Measurements from ENCODE around the gene NIPBL.

Gene NIPBL

DNA sequence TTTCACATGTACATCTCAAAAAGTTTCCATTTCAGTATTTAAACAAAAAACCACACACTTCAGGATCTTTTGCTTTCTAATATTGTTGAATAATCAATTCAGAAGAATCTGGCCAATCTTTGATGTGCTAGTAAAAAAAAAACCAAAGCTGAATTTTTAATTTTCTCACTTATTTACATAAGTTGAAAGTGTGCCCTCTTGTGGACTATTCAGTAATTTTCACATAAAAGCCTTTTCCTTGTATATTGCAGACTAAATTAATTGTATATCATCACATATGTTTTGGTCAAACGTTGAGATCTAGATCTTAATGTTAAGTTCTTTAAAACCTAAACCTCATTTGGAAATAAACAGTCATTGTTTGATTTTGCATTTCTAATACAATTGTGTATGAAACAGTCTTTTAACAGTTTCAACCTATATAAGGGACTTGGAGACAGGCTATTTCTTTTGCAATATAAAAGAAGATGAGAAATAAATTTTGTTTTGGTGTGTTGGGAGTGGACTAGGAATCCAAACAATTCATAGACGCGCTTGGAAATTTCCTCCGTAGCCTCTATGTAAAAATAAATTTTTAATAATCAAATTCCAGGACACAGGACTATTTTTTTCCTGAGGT is 68.1 kb downstream of the NIPBL start:
- TF ChIP-seq ZNF384 (IDR thresholded peaks at IDR 0.05) (peak; percentile 71), SUZ12 (IDR thresholded peaks at IDR 0.05) (no peak), NFRKB (IDR thresholded peaks at IDR 0.05) (no peak), CTBP1 (IDR thresholded peaks at IDR 0.05; ENCODE audit: borderline replicate concordance) (no peak), BHLHE40 (IDR thresholded peaks at IDR 0.05; ENCODE audit: borderline replicate concordance) (no peak), FOXA1 (IDR thresholded peaks at IDR 0.05) (no peak), ARNT (IDR thresholded peaks at IDR 0.05) (no peak)
- ChIA-PET POLR2A (interaction anchor here (1.0 to 1.4 kb wide), 3 partner anchors 68 to 200 kb away, joined by 3 to 4 read pairs (median 3); partner anchors contain the start of gene NIPBL), CTCF (no interaction called here)
- DNase-seq (ENCODE audit: extremely low spot score), result no peak

DNA sequence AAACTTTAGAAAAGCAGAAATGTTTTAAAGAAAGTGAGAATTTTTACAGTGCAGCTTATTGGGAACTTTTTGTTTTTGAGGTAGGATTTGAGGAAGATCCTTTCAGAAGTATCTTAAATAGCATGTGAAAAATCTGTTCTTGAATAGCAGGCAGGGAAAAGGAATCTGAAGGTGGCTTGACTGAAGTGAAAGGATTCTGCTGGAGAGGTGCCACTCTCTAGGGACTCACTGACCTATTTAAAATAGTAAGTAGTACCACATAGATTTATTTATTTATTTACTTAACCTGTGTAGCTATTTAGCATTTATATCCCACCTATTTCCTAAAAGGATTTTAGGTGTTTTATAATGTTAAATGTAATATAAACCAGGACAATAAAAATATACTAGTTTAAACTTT is 69.1 kb downstream of the NIPBL start:
- POLR2A ChIA-PET, result interaction anchor here (1.0 to 1.4 kb wide), 3 partner anchors 69 to 201 kb away, joined by 3 to 4 read pairs (median 3); partner anchors contain the start of gene NIPBL
- no peak for DNase-seq (ENCODE audit: extremely low spot score)
- TF ChIP-seq ARNT (IDR thresholded peaks at IDR 0.05) (no peak), SUZ12 (IDR thresholded peaks at IDR 0.05) (no peak), ELF4 (IDR thresholded peaks at IDR 0.05) (no peak), CTBP1 (IDR thresholded peaks at IDR 0.05; ENCODE audit: borderline replicate concordance) (no peak), ZNF384 (IDR thresholded peaks at IDR 0.05) (no peak), LEF1 (IDR thresholded peaks at IDR 0.05; ENCODE audit: borderline replicate concordance) (no peak), TARDBP (IDR thresholded peaks at IDR 0.05) (no peak), NFRKB (IDR thresholded peaks at IDR 0.05) (no peak), FOXK2 (IDR thresholded peaks at IDR 0.05) (no peak), HDGF (IDR thresholded peaks at IDR 0.05; ENCODE audit: borderline replicate concordance) (no peak), L3MBTL2 (conservative IDR thresholded peaks at IDR 0.05) (no peak), FOXM1 (IDR thresholded peaks at IDR 0.05; ENCODE audit: borderline replicate concordance) (no peak), SP1 (IDR thresholded peaks at IDR 0.05) (no peak), BHLHE40 (IDR thresholded peaks at IDR 0.05; ENCODE audit: borderline replicate concordance) (no peak)
- TF ChIP-seq, protein P1, sequence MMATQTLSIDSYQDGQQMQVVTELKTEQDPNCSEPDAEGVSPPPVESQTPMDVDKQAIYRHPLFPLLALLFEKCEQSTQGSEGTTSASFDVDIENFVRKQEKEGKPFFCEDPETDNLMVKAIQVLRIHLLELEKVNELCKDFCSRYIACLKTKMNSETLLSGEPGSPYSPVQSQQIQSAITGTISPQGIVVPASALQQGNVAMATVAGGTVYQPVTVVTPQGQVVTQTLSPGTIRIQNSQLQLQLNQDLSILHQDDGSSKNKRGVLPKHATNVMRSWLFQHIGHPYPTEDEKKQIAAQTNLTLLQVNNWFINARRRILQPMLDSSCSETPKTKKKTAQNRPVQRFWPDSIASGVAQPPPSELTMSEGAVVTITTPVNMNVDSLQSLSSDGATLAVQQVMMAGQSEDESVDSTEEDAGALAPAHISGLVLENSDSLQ (IDR thresholded peaks at IDR 0.05), result no peak
- CTCF ChIA-PET, result interaction anchor here (1.0 to 1.7 kb wide), 3 partner anchors 16 to 206 kb away, joined by 4 read pairs; partner anchors contain the start of gene NIPBL

DNA sequence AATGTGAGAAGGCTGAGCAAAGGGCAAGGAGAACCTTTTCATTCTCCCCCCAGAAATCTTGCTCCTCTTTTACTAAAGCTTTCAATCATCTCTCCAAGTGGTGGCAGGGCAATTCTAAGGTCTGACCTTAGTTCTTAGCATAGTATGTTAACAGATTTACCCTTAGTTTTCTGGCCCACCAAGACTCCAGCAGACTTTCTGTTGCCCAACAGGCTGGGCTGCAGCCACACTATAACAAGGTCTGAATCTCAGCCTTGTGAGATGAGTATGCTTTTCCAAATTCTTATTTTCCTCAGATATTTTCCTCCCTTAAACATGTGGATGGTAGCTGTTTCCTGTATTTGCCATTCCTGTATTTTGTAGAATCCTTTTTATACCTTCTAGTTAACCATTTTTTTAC is 69.5 kb downstream of the NIPBL start:
- ChIA-PET CTCF (interaction anchor here (1.0 to 1.7 kb wide), 4 partner anchors 16 to 206 kb away, joined by 4 read pairs; partner anchors contain the start of gene NIPBL), POLR2A (interaction anchor here (1.4 kb wide), 1 partner anchor 69 kb away, joined by 3 read pairs; the partner anchor contains the start of gene NIPBL)
- no peak for DNase-seq (ENCODE audit: extremely low spot score)

DNA sequence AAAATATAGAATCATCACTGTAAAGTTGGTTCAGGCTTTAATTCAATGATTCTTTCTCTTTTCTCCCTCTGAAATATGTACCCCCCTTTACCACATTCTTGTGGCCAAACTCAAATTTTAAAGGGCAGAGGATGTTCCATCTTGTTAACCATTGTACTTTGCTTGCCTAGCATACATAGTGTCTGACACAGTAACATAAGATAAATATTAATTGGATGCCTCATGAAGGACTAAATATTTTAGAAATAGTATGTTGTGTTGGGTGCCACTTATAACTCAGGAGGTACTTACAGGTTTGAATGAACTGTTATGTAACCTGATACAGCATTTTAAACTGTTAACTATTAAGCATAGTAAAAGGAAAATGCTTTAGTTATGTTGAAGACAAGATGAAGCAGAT is 71.5 kb downstream of the NIPBL start:
- ChIA-PET POLR2A (no interaction called here), CTCF (no interaction called here)
- no peak for DNase-seq (ENCODE audit: extremely low spot score)
- TF ChIP-seq L3MBTL2 (conservative IDR thresholded peaks at IDR 0.05) (no peak), HDGF (IDR thresholded peaks at IDR 0.05; ENCODE audit: borderline replicate concordance) (no peak), ARNT (IDR thresholded peaks at IDR 0.05) (no peak), LEF1 (IDR thresholded peaks at IDR 0.05; ENCODE audit: borderline replicate concordance) (no peak), TARDBP (IDR thresholded peaks at IDR 0.05) (no peak), FOXM1 (IDR thresholded peaks at IDR 0.05; ENCODE audit: borderline replicate concordance) (no peak), NFRKB (IDR thresholded peaks at IDR 0.05) (no peak), ZNF384 (IDR thresholded peaks at IDR 0.05) (no peak), FOXA1 (IDR thresholded peaks at IDR 0.05) (no peak), BHLHE40 (IDR thresholded peaks at IDR 0.05; ENCODE audit: borderline replicate concordance) (no peak), FOXK2 (IDR thresholded peaks at IDR 0.05) (no peak), SUZ12 (IDR thresholded peaks at IDR 0.05) (no peak), ELF4 (IDR thresholded peaks at IDR 0.05) (no peak), SP1 (IDR thresholded peaks at IDR 0.05) (no peak), CTBP1 (IDR thresholded peaks at IDR 0.05; ENCODE audit: borderline replicate concordance) (no peak)
- TF ChIP-seq, protein P1 (IDR thresholded peaks at IDR 0.05), result no peak

More for the DNA sequence above, 69.5 kb downstream of the NIPBL start:
- TF ChIP-seq L3MBTL2 (conservative IDR thresholded peaks at IDR 0.05), result no peak
- no peak for TF ChIP-seq CTBP1 (IDR thresholded peaks at IDR 0.05; ENCODE audit: borderline replicate concordance)
- TF ChIP-seq, protein P1 (IDR thresholded peaks at IDR 0.05), result no peak
- TF ChIP-seq FOXM1 (IDR thresholded peaks at IDR 0.05; ENCODE audit: borderline replicate concordance), result no peak
- TF ChIP-seq FOXA1 (IDR thresholded peaks at IDR 0.05), result no peak
- TF ChIP-seq SUZ12 (IDR thresholded peaks at IDR 0.05), result no peak
- no peak for TF ChIP-seq BHLHE40 (IDR thresholded peaks at IDR 0.05; ENCODE audit: borderline replicate concordance)
- TF ChIP-seq FOXK2 (IDR thresholded peaks at IDR 0.05), result no peak
- TF ChIP-seq SP1 (IDR thresholded peaks at IDR 0.05), result no peak
- no peak for TF ChIP-seq TARDBP (IDR thresholded peaks at IDR 0.05)
- no peak for TF ChIP-seq ARNT (IDR thresholded peaks at IDR 0.05)

DNA sequence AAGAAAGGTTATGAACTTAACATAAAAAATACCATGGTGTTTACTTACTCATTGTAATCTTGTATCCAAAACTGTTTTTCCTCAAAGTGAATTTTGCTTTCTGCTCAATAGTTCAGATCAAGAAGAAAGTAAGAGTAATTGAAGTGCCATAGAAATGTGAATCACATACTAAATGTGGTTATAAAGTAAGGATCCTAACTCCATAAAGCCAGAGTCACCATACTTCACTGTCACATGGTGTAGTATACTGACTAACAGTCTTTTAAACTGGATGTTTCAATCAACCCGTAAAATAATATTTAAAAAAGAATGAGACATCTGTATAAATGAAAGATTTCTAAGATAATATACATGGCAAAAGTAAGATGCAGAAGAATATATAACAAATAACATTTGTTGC is 72.1 kb downstream of the NIPBL start:
- CTCF ChIA-PET, result no interaction called here
- no peak for DNase-seq (ENCODE audit: extremely low spot score)
- no peak for TF ChIP-seq LEF1 (IDR thresholded peaks at IDR 0.05; ENCODE audit: borderline replicate concordance)
- POLR2A ChIA-PET, result no interaction called here

DNA sequence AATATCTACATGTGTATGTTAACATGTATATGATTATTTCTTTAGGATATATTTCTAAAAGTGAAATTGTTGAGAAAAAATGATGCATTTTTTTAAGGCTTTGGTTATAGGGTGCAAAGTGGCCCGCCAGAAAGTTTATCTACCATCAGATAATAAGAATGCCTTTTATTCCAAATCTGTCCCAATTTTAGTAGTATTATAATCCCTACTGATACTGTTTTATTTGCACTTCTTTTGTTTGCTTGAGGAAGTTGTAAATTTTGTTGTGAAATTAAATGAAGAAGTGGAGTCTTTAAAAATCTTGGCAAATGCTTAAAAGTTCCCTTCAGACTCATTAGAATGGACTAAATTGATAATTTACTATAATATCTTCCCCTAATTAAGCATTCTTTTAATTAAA is 73.0 kb downstream of the NIPBL start:
- no peak for TF ChIP-seq TARDBP (IDR thresholded peaks at IDR 0.05)
- no peak for TF ChIP-seq SP1 (IDR thresholded peaks at IDR 0.05)
- TF ChIP-seq SUZ12 (IDR thresholded peaks at IDR 0.05), result no peak
- TF ChIP-seq ZNF384 (IDR thresholded peaks at IDR 0.05), result no peak
- TF ChIP-seq ARNT (IDR thresholded peaks at IDR 0.05), result no peak
- TF ChIP-seq CTBP1 (IDR thresholded peaks at IDR 0.05; ENCODE audit: borderline replicate concordance), result no peak
- TF ChIP-seq HDGF (IDR thresholded peaks at IDR 0.05; ENCODE audit: borderline replicate concordance), result no peak
- POLR2A ChIA-PET, result no interaction called here
- DNase-seq (ENCODE audit: extremely low spot score), result no peak
- CTCF ChIA-PET, result no interaction called here

Data from HEK293T (cell line).